SU-DHL-6 (cell line): ENCODE results near the gene NPY5R.

Experiments used
- H2AFZ ChIP-seq: fragments of 200-600 bp; sonication (generic); 2 replicates; pipeline ENCODE4 v1.6.1; 2014; ENCODE audit warnings: low read depth, mild to moderate bottlenecking, moderate library complexity, mixed read lengths, antibody characterized with exemption, low read length; ENCODE audit not compliant: severe bottlenecking
- H3F3A ChIP-seq: fragments of 200-600 bp; shearing (Covaris generic); 2 replicates; pipeline ENCODE4 v1.6.0; 2016; ENCODE audit warnings: antibody characterized with exemption, mild to moderate bottlenecking; ENCODE audit not compliant: insufficient read depth
- H3K27ac ChIP-seq: fragments of 200-600 bp; sonication (generic); 2 replicates; pipeline ENCODE4 v1.5.1; 2016; ENCODE audit warnings: low read depth, mild to moderate bottlenecking, low read length, moderate library complexity, mixed read lengths
- H3K27me3 ChIP-seq: fragments of 200-600 bp; sonication (generic), shearing (Covaris generic); 2 replicates; pipeline ENCODE4 v1.6.0; 2014; ENCODE audit warnings: mild to moderate bottlenecking, low read length
- H3K36me3 ChIP-seq: fragments of 200-600 bp; sonication (generic); 2 replicates; pipeline ENCODE4 v1.6.1; 2014; ENCODE audit warnings: mild to moderate bottlenecking, low read length, mixed read lengths
- H3K4me2 ChIP-seq: fragments of 300-600, 200-600 bp; shearing (Covaris generic), sonication (generic); 2 replicates; pipeline ENCODE4 v1.6.0; 2014; ENCODE audit warnings: low read length, low read depth, mild to moderate bottlenecking; ENCODE audit not compliant: poor library complexity, severe bottlenecking
- H3K4me3 ChIP-seq: fragments of 200-600 bp; sonication (generic); 2 replicates; pipeline ENCODE4 v1.5.1; 2014; ENCODE audit warnings: antibody characterized with exemption, low read length, mild to moderate bottlenecking, mixed read lengths; ENCODE audit not compliant: insufficient read depth, poor library complexity, severe bottlenecking
- H3K79me2 ChIP-seq: fragments of 200-600 bp; sonication (generic); 2 replicates; pipeline ENCODE4 v1.6.1; 2014; ENCODE audit warnings: mild to moderate bottlenecking, low read length, moderate library complexity; ENCODE audit not compliant: insufficient read depth
- H3K9ac ChIP-seq: fragments of 200-600 bp; sonication (generic); 2 replicates; pipeline ENCODE4 v1.7.0; 2014; ENCODE audit warnings: mild to moderate bottlenecking, low read length
- H3K9me2 ChIP-seq: fragments of 200-600 bp; sonication (generic); replicated peaks from 2 replicates; pipeline ENCODE4 v1.6.1; 2014; ENCODE audit warnings: low read length; ENCODE audit not compliant: insufficient read depth
- H3K9me3 ChIP-seq: fragments of 200-600 bp; sonication (generic); 2 replicates; pipeline ENCODE4 v1.6.1; 2014; ENCODE audit warnings: low read length, mixed read lengths; ENCODE audit not compliant: insufficient read depth
- H4K20me1 ChIP-seq: fragments of 200-600 bp; sonication (generic); 2 replicates; pipeline ENCODE4 v1.6.1; 2014; ENCODE audit warnings: low read depth, mild to moderate bottlenecking, antibody characterized with exemption, low read length, moderate library complexity, mixed read lengths
- CTCF ChIP-seq: fragments of 200-600 bp; sonication (generic); IDR thresholded peaks from one replicate; pipeline ENCODE4 v1.5.1; 2017; ENCODE audit warnings: antibody characterized with exemption, mild to moderate bottlenecking, low read length, moderate library complexity; ENCODE audit not compliant: insufficient read depth, poor library complexity, severe bottlenecking
- EZH2phosphoT487 ChIP-seq: fragments of 200-600 bp; sonication (generic), shearing (Covaris generic); conservative IDR thresholded peaks from 2 replicates; pipeline ENCODE4 v1.6.1; 2018; ENCODE audit warnings: mild to moderate bottlenecking, antibody characterized with exemption, low read length, moderate library complexity, mixed read lengths

The NPY5R gene

GRCh38 chr4:163303069-163303468 lies 40.6 kb upstream of the NPY5R start:
- Histone ChIP-seq H3K79me2 (no peaks in the 10 kb centered on the region), H3K36me3 (no peaks in the 10 kb centered on the region), H3K4me3 (no peak overlapping the region), H3K4me2 (no peak overlapping the region), H3K9ac (no peak overlapping the region), H3K9me2 (no peaks in the 10 kb centered on the region), H3K27me3 (no peaks in the 10 kb centered on the region), H3F3A (no peaks in the 10 kb centered on the region), H3K9me3 (no peaks in the 10 kb centered on the region), H2AFZ (no peak overlapping the region), H3K27ac (no peak overlapping the region), H4K20me1 (no peaks in the 10 kb centered on the region)
- TF ChIP-seq CTCF (no peak), EZH2phosphoT487 (no peak)

- Histone ChIP-seq H3K4me3 (no peak overlapping the region), H3K4me2 (no peak overlapping the region), H4K20me1 (no peaks in the 10 kb centered on the region), H3K36me3 (no peaks in the 10 kb centered on the region), H3K9me2 (no peaks in the 10 kb centered on the region), H3F3A (no peaks in the 10 kb centered on the region), H3K9me3 (no peaks in the 10 kb centered on the region), H3K79me2 (no peaks in the 10 kb centered on the region), H3K27ac (no peak overlapping the region), H3K9ac (no peak overlapping the region), H3K27me3 (no peaks in the 10 kb centered on the region), H2AFZ (no peak overlapping the region)
- TF ChIP-seq CTCF (no peak), EZH2phosphoT487 (no peak)
Measured at GRCh38 chr4:163309466-163309865, 34.2 kb upstream of the NPY5R start.

- Histone ChIP-seq H4K20me1 (no peaks in the 10 kb centered on the region), H3F3A (no peaks in the 10 kb centered on the region), H3K9me2 (no peaks in the 10 kb centered on the region), H2AFZ (no peak overlapping the region), H3K27ac (no peak overlapping the region), H3K9ac (no peak overlapping the region), H3K9me3 (peaks cover 4% of the 10 kb centered on the region; the same call in 1 of the 2 replicates), H3K27me3 (no peaks in the 10 kb centered on the region), H3K4me3 (no peak overlapping the region), H3K79me2 (no peaks in the 10 kb centered on the region), H3K36me3 (no peaks in the 10 kb centered on the region), H3K4me2 (no peak overlapping the region)
- TF ChIP-seq EZH2phosphoT487 (no peak), CTCF (no peak)
Measured at GRCh38 chr4:163317110-163317509, 26.6 kb upstream of the NPY5R start.
